ENCODE data around the gene OCA2. TPM values are rescaled to one million over a fixed set of nuclear protein-coding genes. Genes with fewer than 3 reads are reported as not detected.

Gene OCA2
- polyA plus RNA-seq, 1 donor from 2014 or later, result 0.97 TPM

DNA sequence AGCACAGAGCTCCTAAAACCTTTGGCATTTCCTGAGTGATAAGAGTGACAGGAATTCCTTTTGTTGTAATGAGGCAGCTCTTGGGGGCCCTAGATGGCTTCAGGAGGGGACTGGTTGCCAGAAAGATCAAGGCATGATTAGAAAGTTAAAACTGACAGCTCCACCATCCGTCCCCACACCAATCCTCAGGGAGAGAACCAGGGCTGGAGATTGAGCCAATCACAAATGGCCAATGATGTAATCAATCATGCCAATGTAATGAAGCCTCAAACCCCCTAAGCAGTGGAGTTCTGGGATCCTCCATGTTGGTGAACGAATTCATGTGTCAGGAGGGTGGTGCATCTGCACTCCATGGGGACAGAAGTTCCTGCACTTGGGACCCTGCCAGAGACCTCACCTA is 265.1 kb downstream of the OCA2 start:
- H3K4me2 ChIP-seq (ENCODE audit: low read length), result no peak overlapping the region
- TF ChIP-seq MXI1 (conservative IDR thresholded peaks at IDR 0.05; ENCODE audit: poor library complexity, severe bottlenecking), result no peak
- no peak for TF ChIP-seq EZH2 (IDR thresholded peaks at IDR 0.05; ENCODE audit: borderline replicate concordance, insufficient read depth, low read length, poor library complexity, severe bottlenecking)
- no peak for TF ChIP-seq TAF1 (IDR thresholded peaks at IDR 0.05; ENCODE audit: low read depth)
- TF ChIP-seq, protein P1, sequence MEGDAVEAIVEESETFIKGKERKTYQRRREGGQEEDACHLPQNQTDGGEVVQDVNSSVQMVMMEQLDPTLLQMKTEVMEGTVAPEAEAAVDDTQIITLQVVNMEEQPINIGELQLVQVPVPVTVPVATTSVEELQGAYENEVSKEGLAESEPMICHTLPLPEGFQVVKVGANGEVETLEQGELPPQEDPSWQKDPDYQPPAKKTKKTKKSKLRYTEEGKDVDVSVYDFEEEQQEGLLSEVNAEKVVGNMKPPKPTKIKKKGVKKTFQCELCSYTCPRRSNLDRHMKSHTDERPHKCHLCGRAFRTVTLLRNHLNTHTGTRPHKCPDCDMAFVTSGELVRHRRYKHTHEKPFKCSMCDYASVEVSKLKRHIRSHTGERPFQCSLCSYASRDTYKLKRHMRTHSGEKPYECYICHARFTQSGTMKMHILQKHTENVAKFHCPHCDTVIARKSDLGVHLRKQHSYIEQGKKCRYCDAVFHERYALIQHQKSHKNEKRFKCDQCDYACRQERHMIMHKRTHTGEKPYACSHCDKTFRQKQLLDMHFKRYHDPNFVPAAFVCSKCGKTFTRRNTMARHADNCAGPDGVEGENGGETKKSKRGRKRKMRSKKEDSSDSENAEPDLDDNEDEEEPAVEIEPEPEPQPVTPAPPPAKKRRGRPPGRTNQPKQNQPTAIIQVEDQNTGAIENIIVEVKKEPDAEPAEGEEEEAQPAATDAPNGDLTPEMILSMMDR (IDR thresholded peaks at IDR 0.05; ENCODE audit: poor library complexity, severe bottlenecking), result no peak
- TF ChIP-seq, protein P2, sequence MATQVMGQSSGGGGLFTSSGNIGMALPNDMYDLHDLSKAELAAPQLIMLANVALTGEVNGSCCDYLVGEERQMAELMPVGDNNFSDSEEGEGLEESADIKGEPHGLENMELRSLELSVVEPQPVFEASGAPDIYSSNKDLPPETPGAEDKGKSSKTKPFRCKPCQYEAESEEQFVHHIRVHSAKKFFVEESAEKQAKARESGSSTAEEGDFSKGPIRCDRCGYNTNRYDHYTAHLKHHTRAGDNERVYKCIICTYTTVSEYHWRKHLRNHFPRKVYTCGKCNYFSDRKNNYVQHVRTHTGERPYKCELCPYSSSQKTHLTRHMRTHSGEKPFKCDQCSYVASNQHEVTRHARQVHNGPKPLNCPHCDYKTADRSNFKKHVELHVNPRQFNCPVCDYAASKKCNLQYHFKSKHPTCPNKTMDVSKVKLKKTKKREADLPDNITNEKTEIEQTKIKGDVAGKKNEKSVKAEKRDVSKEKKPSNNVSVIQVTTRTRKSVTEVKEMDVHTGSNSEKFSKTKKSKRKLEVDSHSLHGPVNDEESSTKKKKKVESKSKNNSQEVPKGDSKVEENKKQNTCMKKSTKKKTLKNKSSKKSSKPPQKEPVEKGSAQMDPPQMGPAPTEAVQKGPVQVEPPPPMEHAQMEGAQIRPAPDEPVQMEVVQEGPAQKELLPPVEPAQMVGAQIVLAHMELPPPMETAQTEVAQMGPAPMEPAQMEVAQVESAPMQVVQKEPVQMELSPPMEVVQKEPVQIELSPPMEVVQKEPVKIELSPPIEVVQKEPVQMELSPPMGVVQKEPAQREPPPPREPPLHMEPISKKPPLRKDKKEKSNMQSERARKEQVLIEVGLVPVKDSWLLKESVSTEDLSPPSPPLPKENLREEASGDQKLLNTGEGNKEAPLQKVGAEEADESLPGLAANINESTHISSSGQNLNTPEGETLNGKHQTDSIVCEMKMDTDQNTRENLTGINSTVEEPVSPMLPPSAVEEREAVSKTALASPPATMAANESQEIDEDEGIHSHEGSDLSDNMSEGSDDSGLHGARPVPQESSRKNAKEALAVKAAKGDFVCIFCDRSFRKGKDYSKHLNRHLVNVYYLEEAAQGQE (IDR thresholded peaks at IDR 0.05; ENCODE audit: borderline replicate concordance), result no peak
- no peak for TF ChIP-seq SMC3 (conservative IDR thresholded peaks at IDR 0.05; ENCODE audit: poor library complexity)
- no peak for TF ChIP-seq POLR2AphosphoS5 (IDR thresholded peaks at IDR 0.05)
- TF ChIP-seq RAD21 (conservative IDR thresholded peaks at IDR 0.05), result no peak
- no peak for TF ChIP-seq EP300 (conservative IDR thresholded peaks at IDR 0.05; ENCODE audit: poor library complexity, severe bottlenecking)
- H3K79me2 ChIP-seq (replicated peaks; ENCODE audit: insufficient read depth, low read length), result no peaks in the 10 kb centered on the region
- no peaks in the 10 kb centered on the region for H3K27me3 ChIP-seq (ENCODE audit: insufficient read depth, low read depth, low read length)
- H3K27ac ChIP-seq (ENCODE audit: low read length), result no peak overlapping the region
- H2AFZ ChIP-seq (ENCODE audit: low read depth, low read length), result no peak overlapping the region
- H3K4me3 ChIP-seq (ENCODE audit: low read length), result no peak overlapping the region
- no peak overlapping the region for H3K9ac ChIP-seq (ENCODE audit: low read length)
- H3K36me3 ChIP-seq (ENCODE audit: insufficient read depth, low read length), result no peaks in the 10 kb centered on the region
- no peaks in the 10 kb centered on the region for H3K9me3 ChIP-seq (ENCODE audit: low read length)
- H3K9me2 ChIP-seq (ENCODE audit: insufficient read depth, low read length), result no peaks in the 10 kb centered on the region
- no peaks in the 10 kb centered on the region for H3F3A ChIP-seq (ENCODE audit: insufficient read depth, low read length, poor library complexity, severe bottlenecking)
- no peaks in the 10 kb centered on the region for H4K20me1 ChIP-seq (ENCODE audit: insufficient read depth)

DNA sequence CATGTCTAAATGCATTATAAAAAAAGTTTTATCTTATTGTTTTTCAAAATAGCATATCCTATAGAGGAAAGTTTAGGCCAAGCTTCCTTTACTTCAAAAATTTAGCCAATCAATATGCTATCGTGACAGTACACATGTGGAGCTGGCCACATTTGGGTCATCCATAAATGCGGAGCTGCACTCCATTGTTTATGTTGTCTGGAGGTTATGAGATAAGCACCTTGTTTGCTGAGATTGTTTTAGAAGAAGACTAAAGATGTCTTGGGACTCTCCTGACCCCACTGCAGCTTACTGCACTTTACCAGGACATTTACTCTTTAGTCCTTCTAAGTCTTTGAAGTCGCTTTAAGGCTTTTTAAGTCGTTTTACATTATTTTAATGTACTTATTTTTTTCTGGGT is 265.9 kb downstream of the OCA2 start:
- no peak overlapping the region for H3K27ac ChIP-seq (ENCODE audit: low read length)
- H3K4me3 ChIP-seq (ENCODE audit: low read length), result no peak overlapping the region
- H3F3A ChIP-seq (ENCODE audit: insufficient read depth, low read length, poor library complexity, severe bottlenecking), result no peaks in the 10 kb centered on the region
- H3K9me3 ChIP-seq (ENCODE audit: low read length), result no peaks in the 10 kb centered on the region
- H3K9me2 ChIP-seq (ENCODE audit: insufficient read depth, low read length), result no peaks in the 10 kb centered on the region
- no peaks in the 10 kb centered on the region for H4K20me1 ChIP-seq (ENCODE audit: insufficient read depth)
- no peaks in the 10 kb centered on the region for H3K79me2 ChIP-seq (replicated peaks; ENCODE audit: insufficient read depth, low read length)
- TF ChIP-seq SMC3 (conservative IDR thresholded peaks at IDR 0.05; ENCODE audit: poor library complexity), result no peak
- TF ChIP-seq POLR2AphosphoS5 (IDR thresholded peaks at IDR 0.05), result no peak
- H2AFZ ChIP-seq (ENCODE audit: low read depth, low read length), result no peak overlapping the region
- no peaks in the 10 kb centered on the region for H3K27me3 ChIP-seq (ENCODE audit: insufficient read depth, low read depth, low read length)
- H3K36me3 ChIP-seq (ENCODE audit: insufficient read depth, low read length), result no peaks in the 10 kb centered on the region
- no peak overlapping the region for H3K4me2 ChIP-seq (ENCODE audit: low read length)
- no peak overlapping the region for H3K9ac ChIP-seq (ENCODE audit: low read length)

DNA sequence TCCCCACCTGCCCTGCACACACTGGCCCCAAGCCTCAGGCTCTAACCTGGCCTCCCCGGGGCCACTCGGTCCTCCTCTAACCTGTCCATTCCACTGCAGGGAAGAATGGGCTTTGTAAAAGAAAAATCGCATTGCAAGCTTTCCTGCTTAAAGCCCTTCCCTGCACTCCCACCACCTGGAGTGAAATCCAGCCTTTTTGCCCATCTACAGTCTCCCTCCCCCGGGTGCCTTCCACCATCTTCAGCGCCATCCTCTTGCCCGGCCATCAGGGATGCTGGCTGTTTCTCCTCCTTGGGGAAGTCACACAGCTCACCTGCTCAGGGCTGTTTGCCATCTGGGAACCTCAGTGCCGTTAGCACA is 266.9 kb downstream of the OCA2 start:
- TF ChIP-seq RAD21 (conservative IDR thresholded peaks at IDR 0.05), result no peak
- TF ChIP-seq EZH2 (IDR thresholded peaks at IDR 0.05; ENCODE audit: borderline replicate concordance, insufficient read depth, low read length, poor library complexity, severe bottlenecking), result no peak
- TF ChIP-seq EP300 (conservative IDR thresholded peaks at IDR 0.05; ENCODE audit: poor library complexity, severe bottlenecking), result no peak
- H2AFZ ChIP-seq (ENCODE audit: low read depth, low read length), result no peak overlapping the region
- no peaks in the 10 kb centered on the region for H3K36me3 ChIP-seq (ENCODE audit: insufficient read depth, low read length)
- no peak overlapping the region for H3K4me2 ChIP-seq (ENCODE audit: low read length)
- H3K9me3 ChIP-seq (ENCODE audit: low read length), result no peaks in the 10 kb centered on the region
- no peaks in the 10 kb centered on the region for H4K20me1 ChIP-seq (ENCODE audit: insufficient read depth)
- no peaks in the 10 kb centered on the region for H3F3A ChIP-seq (ENCODE audit: insufficient read depth, low read length, poor library complexity, severe bottlenecking)
- H3K9ac ChIP-seq (ENCODE audit: low read length), result no peak overlapping the region
- H3K27me3 ChIP-seq (ENCODE audit: insufficient read depth, low read depth, low read length), result no peaks in the 10 kb centered on the region
- H3K79me2 ChIP-seq (replicated peaks; ENCODE audit: insufficient read depth, low read length), result no peaks in the 10 kb centered on the region
- H3K9me2 ChIP-seq (ENCODE audit: insufficient read depth, low read length), result no peaks in the 10 kb centered on the region
- no peak overlapping the region for H3K27ac ChIP-seq (ENCODE audit: low read length)
- no peak overlapping the region for H3K4me3 ChIP-seq (ENCODE audit: low read length)

All from neural cell (in vitro differentiated cells).